GM10248 (cell line): ENCODE measurements around the gene ZNF768.

ENCODE experiments used
- CTCF ChIA-PET: fragments of 300-600 bp; sonication (Branson Sonifier 250); formaldehyde crosslinking; extraction: SDS; loops from one replicate; lab custom pipeline; 2021; ENCODE audit warnings: antibody characterized with exemption; lab: Yijun Ruan, JAX
- POLR2A ChIA-PET: fragments of 350-650 bp; sonication (Branson Sonifier 250); formaldehyde crosslinking; extraction: SDS; loops from one replicate; lab custom pipeline; 2020; ENCODE audit warnings: antibody characterized with exemption; lab: Yijun Ruan, JAX
- DNase-seq: peaks from one replicate; pipeline ENCODE4 v3.0.0; 2012; ENCODE audit errors: extremely low spot score
- TF ChIP-seq, protein P1 (sequence below): IDR thresholded peaks from 2 replicates; pipeline ENCODE4 v1.5.1; 2012; ENCODE audit warnings: mild to moderate bottlenecking, low read depth; ENCODE audit errors: extremely low read depth, missing control alignments, control extremely low read depth

The ZNF768 gene

DNA sequence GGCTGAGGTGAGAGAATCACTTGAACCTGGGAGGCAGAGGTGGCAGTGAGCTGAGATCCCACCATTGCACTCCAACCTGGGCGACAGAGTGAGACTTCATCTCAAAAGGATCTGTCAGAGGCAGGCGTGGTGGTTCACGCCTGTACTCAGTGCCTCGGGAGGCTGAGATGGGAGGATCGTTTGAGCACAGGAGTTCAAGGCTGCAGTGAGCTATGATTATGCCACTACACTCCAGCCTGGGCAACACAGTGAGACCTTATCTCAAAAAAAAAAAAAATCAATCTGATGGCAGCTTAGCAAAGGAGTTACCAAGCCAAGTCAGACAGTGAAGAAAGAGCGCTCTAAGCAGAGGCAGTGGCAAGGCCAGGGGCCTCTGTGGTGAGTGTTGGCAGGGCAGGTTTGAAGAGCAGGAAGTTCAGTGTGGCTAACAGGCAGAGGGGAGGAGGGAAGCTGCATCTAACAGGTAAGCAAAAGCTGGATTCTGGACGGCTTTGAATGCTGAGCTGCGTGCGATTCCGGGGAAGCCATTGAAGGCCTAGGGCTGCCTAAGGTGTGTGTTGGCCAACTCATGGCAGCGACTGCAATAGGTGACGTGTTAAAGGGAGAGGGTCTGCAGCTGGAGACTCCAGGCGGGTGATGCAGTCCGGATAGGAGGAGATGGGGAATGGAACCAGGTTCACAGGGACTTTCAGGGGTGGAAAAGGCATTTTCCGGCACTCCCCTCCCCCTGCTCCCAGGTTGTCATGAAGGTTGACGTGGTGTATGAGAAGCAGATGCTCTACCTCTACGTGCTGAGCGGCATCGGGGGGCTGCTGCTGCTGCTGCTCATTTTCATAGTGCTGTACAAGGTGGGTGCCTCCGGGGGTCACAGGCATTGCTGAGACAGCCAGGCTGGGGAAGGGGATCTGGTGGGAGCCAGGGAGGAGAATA, 7.0 kb downstream of the ZNF768 start:
- no peak for DNase-seq
- POLR2A ChIA-PET: no interaction called here
- TF ChIP-seq, protein P1, sequence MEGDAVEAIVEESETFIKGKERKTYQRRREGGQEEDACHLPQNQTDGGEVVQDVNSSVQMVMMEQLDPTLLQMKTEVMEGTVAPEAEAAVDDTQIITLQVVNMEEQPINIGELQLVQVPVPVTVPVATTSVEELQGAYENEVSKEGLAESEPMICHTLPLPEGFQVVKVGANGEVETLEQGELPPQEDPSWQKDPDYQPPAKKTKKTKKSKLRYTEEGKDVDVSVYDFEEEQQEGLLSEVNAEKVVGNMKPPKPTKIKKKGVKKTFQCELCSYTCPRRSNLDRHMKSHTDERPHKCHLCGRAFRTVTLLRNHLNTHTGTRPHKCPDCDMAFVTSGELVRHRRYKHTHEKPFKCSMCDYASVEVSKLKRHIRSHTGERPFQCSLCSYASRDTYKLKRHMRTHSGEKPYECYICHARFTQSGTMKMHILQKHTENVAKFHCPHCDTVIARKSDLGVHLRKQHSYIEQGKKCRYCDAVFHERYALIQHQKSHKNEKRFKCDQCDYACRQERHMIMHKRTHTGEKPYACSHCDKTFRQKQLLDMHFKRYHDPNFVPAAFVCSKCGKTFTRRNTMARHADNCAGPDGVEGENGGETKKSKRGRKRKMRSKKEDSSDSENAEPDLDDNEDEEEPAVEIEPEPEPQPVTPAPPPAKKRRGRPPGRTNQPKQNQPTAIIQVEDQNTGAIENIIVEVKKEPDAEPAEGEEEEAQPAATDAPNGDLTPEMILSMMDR: no peak
- CTCF ChIA-PET: interaction anchor here (1.3 to 2.1 kb wide), 2 partner anchors 44 to 110 kb away, joined by 3 to 5 read pairs; no protein-coding TSS in a partner anchor

DNA sequence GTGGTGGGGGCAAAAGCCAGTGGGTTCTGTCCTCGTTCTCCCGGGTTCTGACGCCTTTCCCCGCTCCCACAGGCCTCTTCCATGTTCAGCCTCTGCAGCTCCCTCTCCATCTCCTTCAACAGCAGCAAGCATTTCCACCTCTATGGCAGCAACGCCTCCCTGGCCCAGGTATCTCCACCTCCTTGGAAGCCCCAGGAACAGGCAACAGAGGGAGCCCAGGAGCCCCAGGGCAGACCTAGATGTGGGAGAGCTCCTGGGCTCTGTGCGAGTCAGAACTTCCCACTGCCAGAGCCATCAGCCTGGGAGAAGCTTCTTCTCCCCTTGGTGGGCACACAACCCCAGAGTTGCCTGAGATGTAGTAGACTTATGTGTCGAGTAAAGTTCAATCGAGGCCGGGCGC, 7.8 kb downstream of the ZNF768 start:
- POLR2A ChIA-PET: no interaction called here
- no peak for DNase-seq
- TF ChIP-seq, protein P1: no peak
- CTCF ChIA-PET: interaction anchor here (1.2 to 2.1 kb wide), 5 partner anchors 17 to 110 kb away, joined by 3 to 5 read pairs (median 4); no protein-coding TSS in a partner anchor

DNA sequence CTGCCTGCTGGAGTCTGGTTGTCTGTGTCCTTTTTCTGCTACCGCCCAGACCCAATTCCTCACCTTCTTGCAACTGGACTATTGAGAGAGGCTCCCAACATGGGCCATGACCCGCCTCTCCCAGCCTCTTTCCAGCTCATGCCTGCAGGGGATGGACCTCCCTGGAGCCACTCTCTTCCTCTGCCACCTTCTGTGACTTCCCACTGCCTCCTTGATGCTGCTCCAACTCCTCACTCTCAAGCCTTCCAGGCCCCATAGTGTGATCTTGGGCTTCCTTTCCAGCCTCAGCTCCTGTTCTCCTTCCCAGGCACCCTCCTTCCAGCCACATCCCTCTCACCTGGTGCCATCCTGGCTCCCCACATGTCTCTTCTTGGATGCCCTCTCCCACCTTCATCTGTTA, 11.1 kb downstream of the ZNF768 start:
- no peak for DNase-seq
- ChIA-PET CTCF (interaction anchor here (0.8 to 1.0 kb wide), 2 partner anchors 82 to 85 kb away, joined by 3 read pairs; partner anchors contain the start of gene DCTPP1), POLR2A (no interaction called here)
- TF ChIP-seq, protein P1: no peak

DNA sequence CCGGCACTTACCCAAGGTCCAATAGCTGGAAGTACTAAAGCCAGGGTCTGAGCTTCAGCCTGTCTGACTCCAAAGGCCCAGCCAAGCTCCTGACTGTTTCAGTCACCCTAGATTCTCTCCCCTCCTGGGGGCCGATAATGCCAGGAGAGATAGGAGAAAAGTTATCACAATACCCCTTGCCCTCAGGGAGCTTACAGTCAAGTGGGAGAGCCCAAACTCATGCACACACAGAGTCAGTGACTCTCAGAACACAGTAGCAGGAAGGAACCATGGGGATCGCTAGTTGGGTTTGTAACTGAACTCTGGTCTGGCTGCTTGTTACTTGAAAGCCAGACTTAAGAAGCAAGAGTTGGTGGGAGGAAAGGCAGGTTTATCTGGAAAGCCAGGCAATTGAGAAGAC, 14.9 kb downstream of the ZNF768 start:
- CTCF ChIA-PET: interaction anchor here (1.0 to 1.7 kb wide), 4 partner anchors 14 to 83 kb away, joined by 3 to 4 read pairs (median 3); partner anchors contain the start of gene ZNF688
- POLR2A ChIA-PET: no interaction called here
- DNase-seq: no peak
- TF ChIP-seq, protein P1: no peak

DNA sequence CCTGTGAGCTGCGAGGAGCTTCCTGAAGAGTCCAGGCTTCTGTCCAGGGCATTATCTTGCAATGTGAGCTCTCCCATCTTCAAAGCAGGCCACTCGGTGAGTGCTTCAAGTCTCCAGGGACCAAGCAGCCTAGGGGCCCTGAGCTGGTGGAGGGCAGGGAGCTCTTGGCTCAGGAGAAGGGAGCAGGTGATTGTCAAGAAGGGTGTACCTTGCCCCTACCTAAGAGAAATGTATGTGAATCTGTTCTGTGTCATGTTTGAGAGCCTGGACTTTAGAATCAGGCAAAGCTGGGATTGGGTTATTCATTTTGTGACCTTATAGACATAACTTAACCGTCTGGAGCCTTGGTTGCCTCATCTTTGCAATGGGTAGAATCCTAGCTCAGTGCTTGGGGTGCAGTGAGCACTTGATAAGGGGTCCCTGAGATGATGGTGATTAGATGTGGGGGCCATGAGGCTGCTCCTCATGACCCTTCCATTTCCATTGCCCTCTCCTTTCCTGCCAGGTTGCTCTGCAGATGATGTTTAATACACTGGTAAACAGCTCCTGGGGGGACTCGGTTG, 15.9 kb downstream of the ZNF768 start:
- no peak for DNase-seq
- TF ChIP-seq, protein P1: no peak
- ChIA-PET POLR2A (no interaction called here), CTCF (interaction anchor here (0.9 to 1.8 kb wide), 9 partner anchors 11 to 105 kb away, joined by 3 to 5 read pairs (median 4); partner anchors contain the start of gene ZNF688)

DNA sequence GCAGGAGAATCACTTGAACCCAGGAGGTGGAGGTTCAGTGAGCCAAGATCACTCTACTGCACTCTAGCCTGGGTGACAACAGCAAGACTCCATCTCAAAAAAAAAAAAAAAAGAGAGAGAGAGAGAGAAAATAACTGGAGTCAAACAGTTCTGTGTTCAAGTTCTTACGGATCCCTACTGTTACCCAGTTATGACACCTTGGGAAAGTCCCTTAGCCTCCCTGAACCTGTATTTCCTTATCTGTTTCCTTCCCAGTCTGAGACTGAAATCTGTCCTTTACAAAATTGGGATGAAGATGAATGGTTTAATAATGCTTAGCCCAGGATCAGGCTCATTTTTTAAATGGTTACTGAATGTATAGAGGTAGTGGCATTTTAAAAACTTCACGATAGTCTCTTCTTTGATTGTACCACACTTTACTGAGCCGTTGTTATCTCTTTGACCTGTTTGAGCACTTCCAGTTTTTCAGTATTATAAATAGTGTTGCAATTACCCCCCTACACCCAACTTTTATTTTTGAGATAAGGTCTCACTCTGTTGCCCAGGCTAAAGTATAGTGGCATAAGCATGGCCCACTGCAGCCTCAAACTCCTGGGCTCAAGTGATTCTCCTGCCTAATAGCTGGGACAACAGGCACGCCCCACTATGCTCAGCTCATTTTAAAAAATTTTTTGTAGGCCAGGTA, 17.1 kb downstream of the ZNF768 start:
- ChIA-PET POLR2A (no interaction called here), CTCF (interaction anchor here (1.1 to 1.8 kb wide), 4 partner anchors 11 to 33 kb away, joined by 3 to 5 read pairs (median 4); no protein-coding TSS in a partner anchor)
- DNase-seq: no peak
- TF ChIP-seq, protein P1: no peak
